PC-9 (cell line): ENCODE measurements around the gene TNFRSF12A.

Experiments
- EZH2 ChIP-seq: fragments of 200-600 bp; sonication (generic); IDR thresholded peaks from 2 replicates; pipeline ENCODE4 v1.8.0; 2017; ENCODE audit warnings: antibody characterized with exemption, low read depth
- TF ChIP-seq, protein P1 (sequence below): fragments of 200-600 bp; sonication (generic); conservative IDR thresholded peaks from 2 replicates; pipeline ENCODE4 v1.6.1; 2017; ENCODE audit warnings: mixed run types, antibody characterized with exemption, mild to moderate bottlenecking, moderate library complexity

DNA sequence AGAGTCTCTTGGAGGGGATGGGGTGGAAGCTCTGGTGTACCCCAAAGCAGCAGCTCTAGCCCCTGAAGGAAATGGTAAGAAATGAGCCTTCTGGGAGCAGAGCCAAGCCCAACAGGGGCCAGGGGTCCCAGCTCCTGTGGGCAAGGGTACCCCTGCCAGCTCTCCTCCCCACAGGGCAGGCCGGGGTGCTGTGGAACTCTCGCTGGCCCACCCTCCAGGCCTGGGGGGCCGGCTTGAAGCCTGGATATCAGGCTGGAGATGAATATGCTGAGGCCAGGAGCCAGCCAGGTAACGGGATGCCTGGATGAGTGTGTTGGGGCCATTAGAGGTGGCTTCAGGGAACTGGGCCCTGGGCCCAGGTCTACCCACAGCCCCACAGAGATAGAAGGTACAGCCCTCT lies 19.6 kb upstream of the TNFRSF12A start:
- TF ChIP-seq, protein P1, sequence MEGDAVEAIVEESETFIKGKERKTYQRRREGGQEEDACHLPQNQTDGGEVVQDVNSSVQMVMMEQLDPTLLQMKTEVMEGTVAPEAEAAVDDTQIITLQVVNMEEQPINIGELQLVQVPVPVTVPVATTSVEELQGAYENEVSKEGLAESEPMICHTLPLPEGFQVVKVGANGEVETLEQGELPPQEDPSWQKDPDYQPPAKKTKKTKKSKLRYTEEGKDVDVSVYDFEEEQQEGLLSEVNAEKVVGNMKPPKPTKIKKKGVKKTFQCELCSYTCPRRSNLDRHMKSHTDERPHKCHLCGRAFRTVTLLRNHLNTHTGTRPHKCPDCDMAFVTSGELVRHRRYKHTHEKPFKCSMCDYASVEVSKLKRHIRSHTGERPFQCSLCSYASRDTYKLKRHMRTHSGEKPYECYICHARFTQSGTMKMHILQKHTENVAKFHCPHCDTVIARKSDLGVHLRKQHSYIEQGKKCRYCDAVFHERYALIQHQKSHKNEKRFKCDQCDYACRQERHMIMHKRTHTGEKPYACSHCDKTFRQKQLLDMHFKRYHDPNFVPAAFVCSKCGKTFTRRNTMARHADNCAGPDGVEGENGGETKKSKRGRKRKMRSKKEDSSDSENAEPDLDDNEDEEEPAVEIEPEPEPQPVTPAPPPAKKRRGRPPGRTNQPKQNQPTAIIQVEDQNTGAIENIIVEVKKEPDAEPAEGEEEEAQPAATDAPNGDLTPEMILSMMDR = no peak
- no peak for TF ChIP-seq EZH2
